Measurements from ENCODE around the gene FXYD5. TPM values are rescaled to one million over a fixed set of nuclear protein-coding genes. Genes with fewer than 3 reads are reported as not detected.

The FXYD5 gene
- total RNA-seq, 2 donors from 2014 or later: 24.0 to 29.6 TPM

DNA sequence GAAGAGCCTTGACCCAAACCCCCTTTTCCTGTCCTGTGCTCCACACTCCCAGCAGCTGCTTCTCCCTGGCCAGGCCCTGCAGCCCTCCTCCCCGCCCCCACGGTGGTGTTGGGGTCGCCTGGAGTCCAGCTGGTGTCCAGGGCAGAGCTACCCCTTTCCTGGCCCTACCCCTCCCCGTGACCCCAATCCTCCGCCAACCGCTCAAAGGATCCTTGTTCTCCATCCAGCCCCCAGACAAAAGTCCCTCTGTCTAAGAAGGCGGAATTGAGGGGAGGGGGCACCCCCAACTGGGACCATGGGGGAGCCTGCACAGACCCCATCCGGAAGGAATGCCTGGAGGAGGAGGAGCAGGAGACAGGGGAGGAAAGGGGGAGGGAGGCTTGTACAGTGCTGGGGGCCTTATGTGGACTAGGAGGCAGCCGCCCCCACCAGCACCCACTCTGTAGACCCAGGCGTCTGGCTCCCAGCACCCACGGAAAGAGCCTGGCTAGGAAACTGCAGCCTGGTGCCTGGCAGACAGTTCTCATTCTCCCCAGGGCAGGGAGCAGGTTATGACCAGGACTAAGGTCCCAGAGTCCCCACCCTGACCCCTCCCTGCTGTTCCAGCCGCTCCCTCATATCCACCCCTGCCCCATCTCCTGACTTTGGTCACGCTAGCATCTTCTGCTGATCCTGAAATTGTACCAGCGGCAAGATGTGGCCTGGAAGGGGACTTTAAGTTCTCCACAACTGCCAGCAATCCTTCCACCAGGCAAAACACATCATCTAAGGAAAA is 39.2 kb upstream of the FXYD5 start, which contains the start of gene FXYD3:
Gene FXYD3 (plus strand): TSS at position 647 of the 775 bp plus-strand sequence. CDS start 3,554 bp downstream, outside the sequence.
- peaks cover 9% of the 10 kb centered on the region for H3K27me3 Mint-ChIP-seq (ENCODE audit: insufficient read depth)
- WGBS, 2 experiments (ENCODE audit: insufficient coverage in 1 of 2, insufficient read length in 1 of 2): 84 to 100% methylated on average over 2 to 14 of the region's 14 CpGs
- H3K4me3 Mint-ChIP-seq: peak within 1 kb of the TSS; percentile 55
- Histone ChIP-seq H3K27me3 (ENCODE audit: control insufficient read depth, insufficient read depth, low read length, poor library complexity, severe bottlenecking) (no peaks in the 10 kb centered on the region), H3K36me3 (ENCODE audit: control insufficient read depth, insufficient read depth, low read length) (no peaks in the 10 kb centered on the region), H3K4me1 (ENCODE audit: control insufficient read depth, insufficient read depth, low read length) (no peaks in the 10 kb centered on the region), H3K4me3 (ENCODE audit: low read length) (peak within 1 kb of the TSS; percentile 11), H3K9ac (ENCODE audit: extremely low read depth, low read length, poor library complexity, severe bottlenecking) (no peak within 1 kb of the TSS), H3K27ac (ENCODE audit: low read depth, low read length) (peak within 1 kb of the TSS; percentile 70), H3K9me3 (ENCODE audit: control insufficient read depth, low read length) (no peaks in the 10 kb centered on the region)
- H3K36me3 Mint-ChIP-seq (ENCODE audit: low read depth): no peaks in the 10 kb centered on the region
- no peak for DNase-seq
- H3K9me3 Mint-ChIP-seq: no peaks in the 10 kb centered on the region
- no peak within 1 kb of the TSS for H3K27ac Mint-ChIP-seq
- TF ChIP-seq, protein P1, sequence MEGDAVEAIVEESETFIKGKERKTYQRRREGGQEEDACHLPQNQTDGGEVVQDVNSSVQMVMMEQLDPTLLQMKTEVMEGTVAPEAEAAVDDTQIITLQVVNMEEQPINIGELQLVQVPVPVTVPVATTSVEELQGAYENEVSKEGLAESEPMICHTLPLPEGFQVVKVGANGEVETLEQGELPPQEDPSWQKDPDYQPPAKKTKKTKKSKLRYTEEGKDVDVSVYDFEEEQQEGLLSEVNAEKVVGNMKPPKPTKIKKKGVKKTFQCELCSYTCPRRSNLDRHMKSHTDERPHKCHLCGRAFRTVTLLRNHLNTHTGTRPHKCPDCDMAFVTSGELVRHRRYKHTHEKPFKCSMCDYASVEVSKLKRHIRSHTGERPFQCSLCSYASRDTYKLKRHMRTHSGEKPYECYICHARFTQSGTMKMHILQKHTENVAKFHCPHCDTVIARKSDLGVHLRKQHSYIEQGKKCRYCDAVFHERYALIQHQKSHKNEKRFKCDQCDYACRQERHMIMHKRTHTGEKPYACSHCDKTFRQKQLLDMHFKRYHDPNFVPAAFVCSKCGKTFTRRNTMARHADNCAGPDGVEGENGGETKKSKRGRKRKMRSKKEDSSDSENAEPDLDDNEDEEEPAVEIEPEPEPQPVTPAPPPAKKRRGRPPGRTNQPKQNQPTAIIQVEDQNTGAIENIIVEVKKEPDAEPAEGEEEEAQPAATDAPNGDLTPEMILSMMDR (conservative IDR thresholded peaks at IDR 0.05): no peak
- H3K4me1 Mint-ChIP-seq: peaks cover 5% of the 10 kb centered on the region

DNA sequence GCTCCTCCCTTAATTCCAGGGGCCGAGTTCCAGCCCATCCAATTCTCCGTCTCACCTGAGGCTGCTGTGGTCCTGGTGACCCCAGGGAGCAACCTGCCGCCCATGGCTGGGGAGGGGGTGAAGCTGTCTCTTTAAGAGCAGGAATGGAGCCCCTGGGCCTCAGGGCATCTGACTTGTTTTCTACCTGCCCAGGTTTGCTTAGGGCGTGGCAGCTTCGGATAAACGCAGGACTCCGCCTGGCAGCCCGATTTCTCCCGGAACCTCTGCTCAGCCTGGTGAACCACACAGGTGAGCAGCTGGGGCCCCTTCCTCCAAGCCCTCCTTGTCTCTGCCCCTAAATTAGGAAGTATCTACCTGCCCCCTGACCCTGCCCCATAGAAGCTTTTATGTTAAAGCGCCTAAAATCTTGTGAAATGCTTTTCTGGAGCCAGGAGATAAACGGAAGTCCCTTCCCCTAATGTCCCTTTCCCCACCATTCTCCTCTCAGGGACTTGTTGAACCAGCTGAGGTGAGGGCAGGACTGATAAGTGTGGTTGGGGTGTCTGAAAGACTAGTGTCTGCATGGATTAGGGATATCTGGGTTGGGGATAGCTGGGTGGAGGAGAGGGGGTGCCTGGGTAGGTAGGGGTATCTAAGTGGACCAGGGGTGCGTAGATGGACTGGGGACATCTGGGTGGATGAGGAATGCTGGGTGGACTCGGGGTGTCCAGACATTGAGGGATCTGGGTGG is 38.3 kb upstream of the FXYD5 start:
- no peaks in the 10 kb centered on the region for H3K36me3 ChIP-seq (ENCODE audit: control insufficient read depth, insufficient read depth, low read length)
- Mint-ChIP-seq H3K4me3 (no peak overlapping the region), H3K4me1 (peaks cover 5% of the 10 kb centered on the region), H3K9me3 (no peaks in the 10 kb centered on the region), H3K27ac (no peak overlapping the region), H3K36me3 (ENCODE audit: low read depth) (no peaks in the 10 kb centered on the region), H3K27me3 (ENCODE audit: insufficient read depth) (peaks cover 9% of the 10 kb centered on the region)
- H3K9ac ChIP-seq (ENCODE audit: extremely low read depth, low read length, poor library complexity, severe bottlenecking): no peak overlapping the region
- H3K9me3 ChIP-seq (ENCODE audit: control insufficient read depth, low read length): no peaks in the 10 kb centered on the region
- WGBS, 2 experiments (ENCODE audit: insufficient coverage in 1 of 2, insufficient read length in 1 of 2): 86 to 91% methylated on average over 10 to 12 of the region's 13 CpGs
- H3K4me1 ChIP-seq (ENCODE audit: control insufficient read depth, insufficient read depth, low read length): no peaks in the 10 kb centered on the region
- H3K27me3 ChIP-seq (ENCODE audit: control insufficient read depth, insufficient read depth, low read length, poor library complexity, severe bottlenecking): no peaks in the 10 kb centered on the region
- no peak for DNase-seq
- TF ChIP-seq, protein P1 (conservative IDR thresholded peaks at IDR 0.05): no peak
- H3K4me3 ChIP-seq (ENCODE audit: low read length): no peak overlapping the region
- H3K27ac ChIP-seq (ENCODE audit: low read depth, low read length): no peak overlapping the region

DNA sequence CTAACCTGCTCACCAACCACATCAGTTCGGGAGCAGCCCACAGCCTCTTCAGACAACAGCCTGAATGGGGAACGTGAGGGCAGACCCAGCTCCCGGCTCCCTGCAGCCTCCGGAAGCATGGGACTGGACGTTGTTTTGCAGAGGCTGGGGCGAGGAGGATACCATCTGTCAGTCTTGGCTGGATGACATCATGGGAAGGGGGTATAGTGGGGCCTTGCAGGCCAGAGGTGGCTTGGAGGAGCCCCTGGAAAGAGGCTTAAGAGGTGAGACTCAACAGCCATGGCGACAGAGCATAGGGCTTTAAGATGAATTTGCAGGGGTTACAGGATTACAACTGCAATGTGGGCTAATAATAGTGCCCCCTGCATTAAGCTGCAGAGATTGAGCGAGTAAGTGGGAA is 37.4 kb upstream of the FXYD5 start:
- H3K9ac ChIP-seq (ENCODE audit: extremely low read depth, low read length, poor library complexity, severe bottlenecking): no peak overlapping the region
- H3K36me3 ChIP-seq (ENCODE audit: control insufficient read depth, insufficient read depth, low read length): no peaks in the 10 kb centered on the region
- no peaks in the 10 kb centered on the region for H3K4me1 ChIP-seq (ENCODE audit: control insufficient read depth, insufficient read depth, low read length)
- no peak overlapping the region for H3K27ac Mint-ChIP-seq
- H3K27me3 ChIP-seq (ENCODE audit: control insufficient read depth, insufficient read depth, low read length, poor library complexity, severe bottlenecking): no peaks in the 10 kb centered on the region
- 75 to 89% methylated on average over 5 to 8 of the region's 8 CpGs for WGBS, 2 experiments (ENCODE audit: insufficient coverage in 1 of 2, insufficient read length in 1 of 2)
- H3K27me3 Mint-ChIP-seq (ENCODE audit: insufficient read depth): peaks cover 9% of the 10 kb centered on the region
- no peak overlapping the region for H3K4me3 ChIP-seq (ENCODE audit: low read length)
- no peaks in the 10 kb centered on the region for H3K9me3 Mint-ChIP-seq
- H3K27ac ChIP-seq (ENCODE audit: low read depth, low read length): no peak overlapping the region
- no peak overlapping the region for H3K4me3 Mint-ChIP-seq
- TF ChIP-seq, protein P1 (conservative IDR thresholded peaks at IDR 0.05): no peak
- H3K4me1 Mint-ChIP-seq: peaks cover 5% of the 10 kb centered on the region
- no peaks in the 10 kb centered on the region for H3K36me3 Mint-ChIP-seq (ENCODE audit: low read depth)
- no peaks in the 10 kb centered on the region for H3K9me3 ChIP-seq (ENCODE audit: control insufficient read depth, low read length)
- no peak for DNase-seq
